Measurements from ENCODE around the gene SUSD1. TPM values are rescaled to one million over a fixed set of nuclear protein-coding genes. Genes with fewer than 3 reads are reported as not detected.
"Not testable (repeated sequence)": the region's sequence is repeated elsewhere in the genome, so short reads cannot be mapped to it uniquely, and the experiment has no call there.

Gene SUSD1
- total and polyA plus RNA-seq, 8 donors: 1.6 to 50.4 (median 21.1) TPM

DNA sequence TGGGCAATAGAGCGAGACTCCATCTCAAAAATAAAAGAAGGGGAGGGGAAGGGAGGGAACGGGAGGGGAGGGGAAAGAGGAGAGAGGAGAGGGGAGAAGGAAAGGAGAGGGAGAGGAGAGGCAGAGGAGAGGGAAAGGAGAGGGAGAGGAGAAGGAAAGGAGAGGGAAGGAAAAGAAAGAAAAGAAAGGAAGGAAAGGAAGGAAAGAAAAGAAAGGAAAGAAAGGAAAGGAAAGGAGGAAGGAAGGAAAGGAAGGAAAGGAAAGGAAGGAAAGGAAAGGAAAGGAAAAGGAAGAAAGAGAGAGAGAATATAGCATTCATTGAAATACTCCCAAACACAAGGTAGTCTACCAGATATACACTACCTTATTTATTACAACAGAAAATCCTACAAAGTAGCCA is 44.8 kb downstream of the SUSD1 start:
- Histone ChIP-seq H3K4me1 (peaks cover 0 to 14% (median 4%) of the 10 kb centered on the region in 4 donors), H3K4me3 (no peak overlapping the region), H3K9me3 (no peaks in the 10 kb centered on the region), H3K36me3 (peaks cover 0 to 5% (median 0%) of the 10 kb centered on the region in 4 donors), H3K27ac (no peak overlapping the region), H3K27me3 (no peaks in the 10 kb centered on the region)
- no peak for DNase-seq
- TF ChIP-seq POLR2AphosphoS5 (IDR thresholded peaks at IDR 0.05): no peak
- TF ChIP-seq EP300 (IDR thresholded peaks at IDR 0.05): no peak
- TF ChIP-seq POLR2A (IDR thresholded peaks at IDR 0.05): no peak
- TF ChIP-seq, protein P1, sequence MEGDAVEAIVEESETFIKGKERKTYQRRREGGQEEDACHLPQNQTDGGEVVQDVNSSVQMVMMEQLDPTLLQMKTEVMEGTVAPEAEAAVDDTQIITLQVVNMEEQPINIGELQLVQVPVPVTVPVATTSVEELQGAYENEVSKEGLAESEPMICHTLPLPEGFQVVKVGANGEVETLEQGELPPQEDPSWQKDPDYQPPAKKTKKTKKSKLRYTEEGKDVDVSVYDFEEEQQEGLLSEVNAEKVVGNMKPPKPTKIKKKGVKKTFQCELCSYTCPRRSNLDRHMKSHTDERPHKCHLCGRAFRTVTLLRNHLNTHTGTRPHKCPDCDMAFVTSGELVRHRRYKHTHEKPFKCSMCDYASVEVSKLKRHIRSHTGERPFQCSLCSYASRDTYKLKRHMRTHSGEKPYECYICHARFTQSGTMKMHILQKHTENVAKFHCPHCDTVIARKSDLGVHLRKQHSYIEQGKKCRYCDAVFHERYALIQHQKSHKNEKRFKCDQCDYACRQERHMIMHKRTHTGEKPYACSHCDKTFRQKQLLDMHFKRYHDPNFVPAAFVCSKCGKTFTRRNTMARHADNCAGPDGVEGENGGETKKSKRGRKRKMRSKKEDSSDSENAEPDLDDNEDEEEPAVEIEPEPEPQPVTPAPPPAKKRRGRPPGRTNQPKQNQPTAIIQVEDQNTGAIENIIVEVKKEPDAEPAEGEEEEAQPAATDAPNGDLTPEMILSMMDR (IDR thresholded peaks at IDR 0.05): no peak
- intact Hi-C loops (cut with DNase I; ENCODE audit: low total_unique reads): no loop called here
- WGBS, 5 donors: 83 to 97% (median 86%) methylated on average over 2 of the region's 2 CpGs

DNA sequence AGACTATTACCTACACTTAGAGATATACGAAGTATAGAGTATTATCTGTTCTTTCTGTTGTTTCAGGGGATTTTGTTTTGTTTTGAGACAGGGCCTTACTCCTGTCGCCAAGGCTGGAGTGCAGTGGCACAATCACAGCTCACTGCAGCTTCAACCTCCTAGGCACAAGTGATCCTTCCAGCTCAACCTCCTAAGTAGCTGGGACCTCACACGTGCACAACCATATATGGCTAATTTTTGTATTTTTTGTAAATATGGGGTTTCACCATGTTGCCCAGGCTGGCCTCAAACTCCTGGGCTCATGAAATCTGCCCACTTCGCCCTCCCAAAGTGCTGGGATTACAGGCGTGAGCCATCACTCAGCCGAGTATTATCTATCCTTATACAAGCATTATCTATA is 45.9 kb downstream of the SUSD1 start:
- no peak for DNase-seq
- Histone ChIP-seq H3K36me3 (peaks cover 0 to 5% (median 0%) of the 10 kb centered on the region in 4 donors), H3K27me3 (no peaks in the 10 kb centered on the region), H3K4me3 (no peak overlapping the region), H3K4me1 (peaks cover 0 to 14% (median 4%) of the 10 kb centered on the region in 4 donors), H3K9me3 (no peaks in the 10 kb centered on the region), H3K27ac (no peak overlapping the region)
- 89 to 95% (median 93%) methylated on average over 6 of the region's 6 CpGs for WGBS, 5 donors
- no peak for TF ChIP-seq POLR2AphosphoS5 (IDR thresholded peaks at IDR 0.05)
- TF ChIP-seq POLR2A (IDR thresholded peaks at IDR 0.05): no peak
- no peak for TF ChIP-seq EP300 (IDR thresholded peaks at IDR 0.05)
- TF ChIP-seq, protein P1 (IDR thresholded peaks at IDR 0.05): no peak
- intact Hi-C loops (cut with DNase I; ENCODE audit: low total_unique reads): no loop called here

DNA sequence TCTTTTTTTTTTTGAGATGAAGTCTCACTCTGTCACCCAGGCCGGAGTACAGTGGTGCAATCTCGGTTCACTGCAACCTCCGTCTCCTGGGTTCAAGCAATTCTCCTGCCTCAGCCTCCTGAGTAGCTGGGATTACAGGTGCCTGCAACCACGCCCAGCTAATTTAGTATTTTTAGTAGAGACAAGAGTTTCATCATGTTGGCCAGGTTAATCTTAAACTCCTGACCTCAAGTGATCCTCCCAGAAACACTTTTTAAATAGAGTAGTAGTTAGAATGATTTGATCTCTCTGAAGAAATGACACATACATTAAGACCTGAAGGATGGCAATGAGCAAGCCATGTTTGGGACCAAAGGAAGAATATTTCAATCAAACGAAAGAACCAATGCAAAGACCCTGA is 46.7 kb downstream of the SUSD1 start:
- peaks cover 0 to 12% (median 7%) of the 10 kb centered on the region in 4 donors for H3K36me3 ChIP-seq
- H3K27ac ChIP-seq; DNase-seq; H3K27me3 ChIP-seq; H3K4me3 ChIP-seq; H3K9me3 ChIP-seq; intact Hi-C loops (cut with DNase I; ENCODE audit: low total_unique reads): not testable (repeated sequence)
- 94 to 99% (median 96%) methylated on average over 5 of the region's 5 CpGs for WGBS, 5 donors
- peaks cover 0 to 14% (median 4%) of the 10 kb centered on the region in 4 donors for H3K4me1 ChIP-seq

DNA sequence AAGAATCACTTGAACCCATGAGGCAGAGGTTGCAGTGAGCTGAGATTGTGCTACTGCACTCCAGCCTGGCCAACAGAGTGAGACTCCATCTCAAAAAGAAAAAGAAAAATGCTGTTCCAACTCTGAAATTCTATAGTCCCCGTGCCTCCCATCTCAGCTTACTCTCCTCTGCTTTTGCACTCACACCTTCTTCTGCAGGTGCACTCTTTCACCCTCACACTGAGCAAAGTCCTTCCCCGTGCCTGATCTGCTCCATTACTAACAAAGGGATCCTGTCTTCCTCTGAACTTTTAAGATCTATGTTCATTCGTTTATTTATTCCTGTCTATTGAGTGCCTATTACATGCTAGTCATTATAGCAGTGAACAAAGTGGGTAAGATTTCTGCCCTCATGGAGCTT is 47.8 kb downstream of the SUSD1 start:
- H3K4me1 ChIP-seq: peaks cover 0 to 13% (median 4%) of the 10 kb centered on the region in 4 donors
- no peaks in the 10 kb centered on the region for H3K9me3 ChIP-seq
- no peak for DNase-seq
- H3K27me3 ChIP-seq: no peaks in the 10 kb centered on the region
- peaks cover 0 to 21% (median 14%) of the 10 kb centered on the region in 4 donors for H3K36me3 ChIP-seq
- 81 to 90% (median 88%) methylated on average over 3 of the region's 3 CpGs for whole genome bisulfite sequencing, 5 donors
- H3K4me3 ChIP-seq: no peak overlapping the region
- no peak overlapping the region for H3K27ac ChIP-seq
- TF ChIP-seq, protein P1 (IDR thresholded peaks at IDR 0.05): no peak
- TF ChIP-seq POLR2A (IDR thresholded peaks at IDR 0.05): no peak
- TF ChIP-seq POLR2AphosphoS5 (IDR thresholded peaks at IDR 0.05): no peak
- no peak for TF ChIP-seq EP300 (IDR thresholded peaks at IDR 0.05)
- intact Hi-C loops (cut with DNase I; ENCODE audit: low total_unique reads): no loop called here

DNA sequence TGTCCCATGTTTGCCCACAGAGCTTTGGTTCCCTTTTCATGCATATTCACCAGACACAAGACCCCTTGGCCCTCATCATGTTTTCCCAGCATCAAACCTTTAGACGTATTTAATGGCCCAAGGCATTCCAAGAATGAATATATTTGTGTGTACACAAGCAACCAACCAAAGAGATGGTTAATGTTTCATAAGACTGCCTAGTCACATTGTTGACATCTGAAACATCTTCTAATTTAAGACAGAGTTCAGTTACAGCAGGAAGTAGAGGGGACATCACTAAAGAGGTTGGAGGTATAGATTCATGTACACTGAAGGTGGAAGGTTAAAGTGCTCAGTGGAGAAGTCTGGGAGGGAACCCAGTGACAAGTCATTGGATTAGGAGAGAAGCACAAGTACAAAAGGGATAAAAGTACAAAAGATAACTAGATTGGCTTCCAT is 49.1 kb downstream of the SUSD1 start:
- intact Hi-C loops (cut with DNase I; ENCODE audit: low total_unique reads): no loop called here
- TF ChIP-seq, protein P1 (IDR thresholded peaks at IDR 0.05): no peak
- TF ChIP-seq POLR2AphosphoS5 (IDR thresholded peaks at IDR 0.05) (no peak), EP300 (IDR thresholded peaks at IDR 0.05) (no peak), POLR2A (IDR thresholded peaks at IDR 0.05) (no peak)
- peaks cover 0 to 24% (median 14%) of the 10 kb centered on the region in 4 donors for H3K36me3 ChIP-seq
- H3K4me1 ChIP-seq: peaks cover 0 to 2% (median under 1%) of the 10 kb centered on the region in 4 donors
- no peak overlapping the region for H3K27ac ChIP-seq
- no peaks in the 10 kb centered on the region for H3K9me3 ChIP-seq
- H3K4me3 ChIP-seq: no peak overlapping the region
- no peaks in the 10 kb centered on the region for H3K27me3 ChIP-seq
- DNase-seq: no peak
- WGBS, 5 donors: 63 to 86% (median 70%) methylated on average over 1 of the region's 1 CpG

All from stomach (tissue), 9 donors.